ENCODE results near the gene DAB2IP. TPM values are rescaled to one million over a fixed set of nuclear protein-coding genes. Genes with fewer than 3 reads are reported as not detected.
A peak's percentile ranks its signal among the peaks of the same experiment; 100 is the strongest.

The DAB2IP gene
- total RNA-seq, 1 donor from 2014 or later: 46.0 TPM

GRCh38 chr9:121685795-121686377 is 34.5 kb downstream of the DAB2IP start:
- ATAC-seq: no peak

GRCh38 chr9:121686930-121687541 is 35.6 kb downstream of the DAB2IP start:
- peak; percentile 79 for ATAC-seq

GRCh38 chr9:121688146-121688680 is 36.8 kb downstream of the DAB2IP start:
- no peak for ATAC-seq

DNA sequence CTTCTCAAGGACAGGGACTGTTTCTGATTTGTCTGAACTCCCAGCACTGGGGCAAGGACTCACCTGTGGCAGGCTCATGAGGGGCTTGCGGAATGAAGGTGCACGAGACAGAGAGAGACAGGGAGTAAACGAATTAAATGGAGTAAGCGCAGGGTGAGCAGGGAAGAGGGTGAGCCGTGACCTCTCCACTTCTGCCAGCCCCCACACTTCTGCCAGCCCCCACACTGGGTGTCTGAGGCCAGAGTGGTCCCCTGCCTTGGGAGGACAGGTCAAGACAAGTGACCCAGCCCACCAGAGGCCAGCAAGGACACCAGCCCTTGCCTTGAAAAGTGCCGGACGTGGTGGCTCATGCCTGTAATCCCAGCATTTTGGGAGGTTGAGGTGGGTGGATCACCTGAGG is 37.2 kb downstream of the DAB2IP start:
- ATAC-seq: no peak

GRCh38 chr9:121689461-121690157 is 38.2 kb downstream of the DAB2IP start:
- no peak for ATAC-seq

DNA sequence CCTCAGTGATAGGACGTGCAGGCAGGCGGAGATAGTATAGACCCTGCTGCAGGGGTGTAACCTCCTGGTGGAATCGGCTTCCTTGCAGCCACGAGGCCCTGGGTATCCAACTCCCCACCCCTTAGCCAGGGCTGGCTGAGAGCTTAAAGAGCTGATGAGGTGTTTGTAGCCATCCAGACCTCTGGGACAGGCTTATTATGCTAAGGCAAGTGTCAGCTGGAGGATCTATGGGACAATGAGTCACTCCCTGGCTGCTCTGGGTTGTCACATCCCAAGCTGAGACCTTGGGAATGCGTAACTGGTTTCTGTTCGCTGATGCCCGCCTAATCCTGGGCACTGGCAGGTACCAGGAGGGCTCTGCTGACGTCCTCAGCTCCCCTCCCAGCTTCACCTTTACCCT is 38.9 kb downstream of the DAB2IP start:
- ATAC-seq: peak; percentile 30

GRCh38 chr9:121690766-121691165 is 39.3 kb downstream of the DAB2IP start:
- ATAC-seq: no peak

DNA sequence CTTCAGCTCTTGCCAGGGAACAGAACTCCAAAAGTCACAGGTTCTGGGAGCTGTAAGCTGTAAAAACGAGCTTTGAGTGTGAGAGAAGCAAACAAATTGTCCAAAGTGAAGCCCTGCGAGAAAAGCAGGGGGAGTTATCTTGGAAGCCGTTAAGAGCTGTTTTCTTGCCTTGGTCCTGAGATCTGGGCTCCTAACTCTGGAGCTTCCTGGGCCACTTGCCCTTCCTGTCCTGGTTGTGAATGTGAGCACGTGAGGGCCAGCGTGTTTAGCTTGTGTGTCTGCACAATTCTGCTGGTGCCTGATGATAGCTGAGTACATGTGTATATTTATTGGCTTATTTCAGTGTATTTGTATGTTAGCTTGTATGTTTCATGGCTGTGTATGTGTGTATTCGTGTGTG is 40.5 kb downstream of the DAB2IP start:
- no peak for ATAC-seq

DNA sequence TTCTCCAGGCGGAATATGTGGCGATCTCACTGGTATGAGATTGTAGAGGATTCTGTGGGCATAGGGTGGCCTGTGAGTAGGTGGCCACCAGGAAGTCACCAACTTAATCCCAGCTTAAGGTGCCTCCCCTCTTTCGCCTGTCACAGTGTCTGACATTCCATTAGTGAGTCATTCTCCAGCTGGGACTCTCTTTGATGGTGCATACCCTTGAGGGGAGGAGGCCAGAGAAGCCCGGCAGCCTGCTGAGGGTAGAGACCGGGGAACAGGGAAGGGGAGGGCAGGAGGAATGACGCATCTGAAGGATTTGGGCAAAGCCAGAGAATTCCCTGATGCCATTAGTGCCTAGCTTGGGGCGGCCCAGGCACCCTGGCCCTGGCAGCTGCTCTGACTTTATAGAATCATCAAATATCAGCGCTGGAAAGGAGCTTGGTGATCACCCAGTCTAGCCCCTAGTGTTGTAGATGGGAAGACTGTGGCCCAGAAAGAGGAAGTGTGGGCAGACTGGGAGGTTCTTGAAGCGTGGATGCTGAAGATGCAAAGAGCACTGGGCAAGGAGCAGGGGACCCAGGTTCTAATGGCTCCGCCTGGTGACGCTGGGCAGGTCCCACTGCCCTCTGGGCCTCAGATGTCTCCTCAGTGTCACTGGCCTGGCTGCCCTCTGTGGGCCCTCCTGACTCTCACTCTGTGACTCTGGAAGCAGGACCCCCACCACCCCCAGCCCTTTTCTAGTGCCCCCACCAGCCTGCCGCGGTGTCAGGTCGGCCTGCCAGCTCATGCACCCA is 41.4 kb downstream of the DAB2IP start:
- ATAC-seq: peak; percentile 46

GRCh38 chr9:121693388-121693670 is 41.9 kb downstream of the DAB2IP start:
- ATAC-seq: no peak

- no peak for ATAC-seq
Measured at GRCh38 chr9:121694001-121694400, 42.6 kb downstream of the DAB2IP start.

GRCh38 chr9:121694600-121694999 is 43.2 kb downstream of the DAB2IP start:
- ATAC-seq: no peak

GRCh38 chr9:121696930-121697329 is 45.5 kb downstream of the DAB2IP start:
- no peak for ATAC-seq

GRCh38 chr9:121698627-121699570 is 47.5 kb downstream of the DAB2IP start:
- peak; percentile 1 for ATAC-seq

DNA sequence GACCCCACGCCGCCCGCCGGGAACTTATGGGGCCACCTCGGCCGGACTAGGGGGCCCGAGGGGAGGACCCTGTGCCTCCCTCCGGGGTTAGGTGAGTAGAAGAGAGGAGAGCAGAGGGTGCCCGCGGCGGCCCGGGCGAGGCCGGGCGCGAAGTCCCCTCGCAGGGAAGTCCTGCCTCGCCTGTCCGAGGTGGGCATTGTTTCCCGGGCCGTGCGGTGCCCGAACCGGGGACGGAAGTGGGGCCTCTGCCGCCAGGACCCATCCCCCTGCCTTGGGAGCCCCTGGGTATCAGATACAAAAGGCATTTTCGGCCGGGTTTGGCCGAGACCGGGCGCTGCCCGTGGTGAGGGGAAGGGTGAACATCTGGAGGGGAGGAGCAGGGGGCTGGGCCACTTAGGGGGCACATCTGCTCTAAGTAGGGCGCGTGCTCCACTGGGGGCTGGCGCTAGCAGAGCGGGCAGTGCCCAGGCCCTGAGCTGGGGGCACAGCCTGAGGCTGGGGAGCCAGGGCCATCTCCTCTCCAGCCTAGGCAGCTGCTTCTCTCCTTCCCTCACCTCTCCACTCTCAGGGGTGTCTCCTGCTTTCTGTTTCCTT is 48.2 kb downstream of the DAB2IP start:
- ATAC-seq: peak; percentile 1

- ATAC-seq: peak; percentile 92
Measured at GRCh38 chr9:121700165-121700831, 48.9 kb downstream of the DAB2IP start.

- peak; percentile 19 for ATAC-seq
Measured at GRCh38 chr9:121700832-121701419, 49.5 kb downstream of the DAB2IP start.

DNA sequence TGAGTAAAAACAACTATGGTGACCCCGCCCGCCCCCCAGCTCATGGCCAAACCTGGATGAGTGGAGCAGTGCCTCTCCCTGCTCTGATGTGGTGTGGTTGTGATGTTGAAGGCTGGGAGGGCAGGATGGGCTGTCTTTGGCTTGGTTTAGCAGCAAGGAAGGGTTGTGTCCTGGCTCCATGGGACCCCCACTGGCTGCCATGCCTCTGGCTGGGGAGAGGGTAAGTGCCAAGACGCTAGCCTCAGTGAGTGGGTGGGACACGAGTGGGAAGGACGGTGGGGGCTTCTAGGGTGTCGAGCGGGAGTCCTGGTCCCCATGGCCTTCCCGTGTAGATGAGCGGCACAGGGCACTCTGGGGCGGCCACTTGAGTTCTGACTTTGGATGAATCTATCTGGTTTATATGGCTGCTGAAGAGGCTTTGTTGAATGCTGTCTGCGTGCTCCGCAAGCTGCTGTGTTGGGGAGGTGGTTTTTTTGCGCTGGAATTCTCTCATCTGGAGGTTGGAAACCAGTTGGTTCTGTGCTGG is 50.4 kb downstream of the DAB2IP start:
- ATAC-seq: no peak

- ATAC-seq: no peak
Measured at GRCh38 chr9:121703014-121703734, 51.7 kb downstream of the DAB2IP start.

GRCh38 chr9:121704281-121704680 is 52.8 kb downstream of the DAB2IP start:
- ATAC-seq: peak; percentile 6

Data from esophagus mucosa (tissue), 1 donor.